Measurements from ENCODE around the gene TACC3. TPM values are rescaled to one million over a fixed set of nuclear protein-coding genes. Genes with fewer than 3 reads are reported as not detected.

The TACC3 gene
- polyA plus RNA-seq, 1 donor = 67.3 TPM

DNA sequence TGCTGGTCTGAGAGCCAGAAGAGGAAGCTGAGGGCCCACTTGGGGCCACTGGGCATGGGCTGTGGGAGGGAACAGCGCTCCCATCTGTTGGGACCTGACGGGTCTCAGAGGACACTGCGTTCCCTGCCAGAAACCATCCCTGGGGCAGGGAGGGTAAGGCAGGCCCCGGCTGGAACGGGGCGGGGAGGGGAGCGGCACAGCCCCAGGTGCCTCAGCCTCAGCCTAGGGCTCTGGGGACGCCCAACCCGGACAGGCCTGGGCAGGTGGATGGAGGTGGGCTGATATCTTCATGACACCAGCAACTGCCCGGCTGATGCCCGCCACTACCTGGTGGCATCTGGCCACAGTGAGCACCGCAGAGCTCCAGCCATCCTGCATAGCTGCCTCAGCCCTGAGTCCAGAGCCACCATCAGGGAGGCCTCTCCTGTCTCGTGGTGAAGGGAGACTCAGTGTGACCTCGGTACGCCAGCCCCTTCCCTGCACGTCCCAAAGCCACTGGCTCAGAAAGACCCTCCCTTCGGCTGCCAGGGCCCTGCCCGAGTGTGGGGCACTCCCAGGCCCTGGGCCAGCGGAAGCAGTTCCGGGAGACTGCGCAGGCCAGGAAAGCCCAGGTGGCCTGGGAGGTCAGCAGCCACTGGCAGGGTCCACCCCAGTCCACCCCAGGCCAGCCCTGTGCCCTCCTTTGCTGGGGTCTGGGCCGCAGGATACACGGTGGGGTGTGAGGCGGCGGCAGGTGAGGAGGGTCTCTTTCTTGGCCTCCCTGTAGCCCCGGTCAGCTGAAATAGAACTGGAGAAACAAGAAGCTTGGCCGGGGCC lies 37.2 kb downstream of the TACC3 start:
- no peak for DNase-seq

DNA sequence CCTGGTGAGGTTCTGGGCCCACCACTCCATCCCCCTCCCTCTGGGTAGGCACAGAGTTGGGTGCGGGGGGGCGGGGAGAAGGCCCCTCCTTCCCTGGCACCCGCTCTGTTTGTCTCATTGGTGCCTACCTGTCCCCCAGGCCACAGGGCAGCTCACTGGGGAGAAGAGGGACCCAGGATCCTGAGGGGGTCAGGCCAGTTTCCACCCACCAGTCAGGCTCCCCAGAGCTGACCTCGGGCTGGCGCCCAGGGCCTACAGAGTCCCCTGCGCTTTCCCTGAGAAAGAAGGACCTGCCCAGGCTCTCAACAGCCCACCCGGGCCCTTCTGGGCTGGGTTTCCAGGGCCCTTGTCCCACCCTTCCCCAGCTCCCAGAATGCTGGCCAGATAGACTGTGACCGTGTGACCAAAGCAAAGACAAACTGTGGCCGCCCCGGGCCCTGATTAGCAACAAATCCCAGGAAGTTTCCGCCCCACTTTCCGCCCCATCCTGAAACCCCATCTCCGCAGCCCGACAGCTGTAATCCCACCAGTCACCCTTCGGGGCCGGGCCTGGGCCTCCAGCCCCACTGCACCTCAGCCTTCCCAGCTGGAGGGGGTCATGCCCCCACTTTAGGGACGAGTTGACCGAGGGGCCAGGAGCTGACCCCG lies 38.0 kb downstream of the TACC3 start:
- DNase-seq = no peak

DNA sequence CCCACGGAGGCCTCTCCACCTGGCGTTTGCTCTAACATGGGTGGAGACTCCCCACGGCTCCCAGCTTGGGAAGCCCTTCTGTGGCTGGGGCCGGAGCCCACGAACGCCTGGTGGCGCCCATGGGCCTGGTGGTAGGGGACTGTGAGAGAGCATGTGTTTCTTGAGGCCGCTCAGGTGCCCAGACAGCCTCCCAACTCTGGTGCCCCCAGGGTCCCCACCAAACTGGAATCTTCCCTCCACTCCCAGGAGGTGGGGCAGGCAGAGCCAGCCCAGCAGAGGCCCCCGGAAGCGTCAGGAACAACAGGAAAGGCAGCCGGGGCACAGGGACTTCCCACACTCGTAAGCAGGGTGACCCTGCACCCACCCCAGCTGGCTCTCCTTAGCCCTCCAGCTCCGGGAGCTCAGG lies 38.5 kb downstream of the TACC3 start:
- no peak for DNase-seq

DNA sequence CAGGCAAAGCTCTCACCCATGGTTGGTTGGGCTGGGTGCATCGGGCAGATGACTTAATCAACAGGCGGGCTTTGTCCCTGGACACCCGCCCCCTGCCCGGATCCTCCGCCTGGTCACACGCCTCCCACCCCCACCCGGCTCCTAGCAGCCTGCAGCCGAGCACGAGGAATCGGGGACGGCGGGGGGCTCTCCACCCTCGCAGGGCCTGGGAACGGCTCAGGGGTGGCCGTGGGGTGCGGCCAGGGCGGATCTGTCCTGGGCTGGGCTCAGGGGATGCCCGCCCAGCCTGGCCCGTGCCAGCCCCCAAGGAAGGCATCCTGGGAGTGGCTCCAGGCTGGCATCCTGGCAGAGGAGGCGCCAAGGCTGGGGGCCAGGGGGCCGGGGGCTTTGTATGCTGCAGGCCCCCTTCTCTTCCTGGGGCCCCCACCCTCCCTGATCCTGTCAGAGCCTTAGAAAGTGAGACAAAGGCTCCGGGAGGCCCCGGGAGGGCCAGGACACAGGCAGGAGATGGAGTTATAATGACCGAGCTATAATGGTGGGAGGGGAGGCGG lies 39.3 kb downstream of the TACC3 start:
- DNase-seq = no peak

DNA sequence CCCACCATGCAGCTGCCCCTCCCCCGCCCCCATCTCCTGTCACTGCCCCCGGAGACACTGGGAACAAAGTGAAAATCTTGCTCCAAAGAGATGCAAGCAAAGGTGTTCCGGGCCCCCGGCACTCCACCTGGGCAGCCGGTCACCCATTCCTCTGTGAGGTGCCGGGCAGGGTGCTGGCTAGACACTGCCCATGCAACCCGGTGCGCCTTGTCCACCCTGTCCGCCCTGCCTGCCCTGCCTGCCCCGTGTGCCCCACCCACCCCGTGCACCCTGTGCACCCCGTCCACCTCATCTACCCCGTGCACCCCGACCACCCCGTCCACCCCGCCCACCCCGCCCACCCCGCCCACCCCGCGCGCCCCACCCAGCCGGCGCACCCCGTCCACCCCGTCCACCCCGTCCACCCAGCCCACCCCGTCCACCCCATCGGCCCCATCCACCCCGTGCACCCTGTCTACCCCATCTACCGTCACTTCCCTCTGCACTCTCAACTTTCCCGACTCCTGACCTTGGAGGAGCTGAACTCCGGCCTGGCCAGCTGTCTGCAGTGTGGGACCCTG lies 39.9 kb downstream of the TACC3 start:
- no peak for DNase-seq

DNA sequence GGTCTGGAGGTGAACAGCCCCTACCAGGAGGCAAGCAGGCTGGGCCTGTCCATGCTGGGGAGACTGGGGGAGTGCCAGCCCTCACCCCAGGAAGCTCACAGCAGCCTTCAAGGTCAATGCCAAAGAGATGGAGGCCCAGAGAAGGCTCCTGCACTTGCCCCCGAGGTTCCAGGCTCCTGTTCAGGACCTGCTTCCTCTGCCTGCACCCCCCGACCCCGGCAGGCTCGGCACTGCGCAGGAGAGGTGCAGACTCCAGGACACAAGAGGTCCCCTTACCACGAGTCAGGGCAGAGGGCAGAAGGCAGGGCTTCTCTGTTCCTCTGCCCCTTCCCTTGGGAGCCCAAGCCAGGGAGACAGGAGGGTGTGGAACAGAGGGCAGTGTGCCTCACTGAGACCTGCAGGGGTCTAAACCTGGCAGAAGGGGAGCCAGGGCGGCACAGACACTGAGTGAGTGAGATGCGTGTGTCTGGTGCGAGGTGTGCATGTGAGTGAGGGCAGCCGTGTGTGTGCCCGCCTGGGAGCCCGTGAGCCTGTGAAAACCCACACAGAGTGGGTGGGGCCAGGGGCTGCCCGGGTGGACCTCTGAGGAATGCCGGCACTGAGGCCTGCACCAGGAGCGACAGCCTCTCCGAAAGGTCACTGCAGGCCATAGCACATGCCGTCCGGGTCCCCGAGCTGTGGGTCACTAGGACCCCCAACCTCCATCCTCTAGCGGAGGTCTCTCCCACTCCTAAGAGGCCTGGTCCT lies 41.1 kb downstream of the TACC3 start:
- no peak for DNase-seq

DNA sequence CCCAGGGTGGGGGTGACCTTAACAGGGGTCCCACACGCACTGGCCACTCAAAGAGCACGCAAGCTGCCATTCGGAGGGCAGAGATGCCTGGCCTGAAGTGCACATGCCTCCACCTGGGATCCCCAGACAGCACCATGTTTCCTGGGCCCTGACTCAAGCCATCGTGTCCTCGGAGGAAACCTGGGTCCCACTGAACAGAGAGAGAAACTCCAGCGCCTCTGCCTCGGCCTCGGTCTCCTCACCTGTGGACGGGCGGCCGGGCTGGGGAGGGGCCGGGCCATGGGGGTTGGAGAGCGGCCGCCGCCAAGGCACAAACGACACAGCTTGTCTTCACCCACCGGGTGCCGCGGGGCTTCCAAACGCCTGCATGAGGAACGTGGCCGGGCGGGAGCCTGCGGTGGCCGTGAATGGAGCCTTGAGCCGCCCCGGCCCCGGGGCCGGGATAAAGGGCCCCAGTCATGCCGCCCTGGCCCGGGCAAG lies 41.8 kb downstream of the TACC3 start:
- no peak for DNase-seq

DNA sequence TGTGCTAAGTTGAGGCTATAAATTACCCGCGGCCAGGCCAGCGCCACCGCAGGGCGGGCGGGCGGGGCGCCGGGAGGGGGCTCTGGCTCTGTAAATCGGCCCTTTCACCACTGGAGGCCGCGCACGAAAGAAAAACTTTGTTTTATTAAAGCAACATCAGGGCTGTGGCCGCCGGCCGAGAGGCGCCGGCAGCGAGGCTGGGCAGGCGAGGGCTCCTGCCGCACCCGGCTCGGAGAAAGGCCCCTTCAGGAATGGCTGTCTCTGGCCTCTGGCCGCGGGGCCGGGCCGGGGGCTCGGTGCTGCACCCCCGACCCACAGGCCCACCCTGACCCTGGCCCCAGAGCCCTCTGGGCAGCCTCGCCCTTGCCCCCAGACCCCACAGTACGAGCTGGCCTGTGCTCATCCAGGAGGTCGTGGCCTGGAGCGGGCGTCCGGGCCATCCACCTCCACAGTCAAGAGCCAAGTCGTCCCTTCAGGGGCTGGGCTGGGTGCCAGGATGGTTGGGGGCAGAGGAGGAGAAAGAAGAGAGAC lies 42.3 kb downstream of the TACC3 start:
- DNase-seq = no peak

DNA sequence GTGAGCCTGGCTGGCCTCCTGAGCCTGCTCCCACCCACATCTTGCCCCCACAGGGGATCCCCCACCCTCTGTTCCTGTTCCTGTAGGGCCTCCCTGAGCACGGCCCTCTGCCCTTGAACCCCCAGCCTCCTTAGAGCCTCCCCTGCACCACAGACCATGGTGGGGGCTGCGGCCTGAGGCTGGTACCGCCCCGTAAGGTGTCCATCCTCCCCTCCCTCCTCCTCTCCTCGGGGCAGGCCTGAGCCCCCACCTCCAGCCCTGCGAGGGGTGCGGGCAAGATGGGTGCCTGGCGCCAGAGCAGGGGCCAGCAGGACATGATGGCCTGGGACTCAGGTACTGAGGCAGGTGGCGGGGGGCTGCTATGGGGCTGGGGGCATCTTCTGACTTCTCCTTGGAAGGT lies 43.3 kb downstream of the TACC3 start:
- DNase-seq = no peak

DNA sequence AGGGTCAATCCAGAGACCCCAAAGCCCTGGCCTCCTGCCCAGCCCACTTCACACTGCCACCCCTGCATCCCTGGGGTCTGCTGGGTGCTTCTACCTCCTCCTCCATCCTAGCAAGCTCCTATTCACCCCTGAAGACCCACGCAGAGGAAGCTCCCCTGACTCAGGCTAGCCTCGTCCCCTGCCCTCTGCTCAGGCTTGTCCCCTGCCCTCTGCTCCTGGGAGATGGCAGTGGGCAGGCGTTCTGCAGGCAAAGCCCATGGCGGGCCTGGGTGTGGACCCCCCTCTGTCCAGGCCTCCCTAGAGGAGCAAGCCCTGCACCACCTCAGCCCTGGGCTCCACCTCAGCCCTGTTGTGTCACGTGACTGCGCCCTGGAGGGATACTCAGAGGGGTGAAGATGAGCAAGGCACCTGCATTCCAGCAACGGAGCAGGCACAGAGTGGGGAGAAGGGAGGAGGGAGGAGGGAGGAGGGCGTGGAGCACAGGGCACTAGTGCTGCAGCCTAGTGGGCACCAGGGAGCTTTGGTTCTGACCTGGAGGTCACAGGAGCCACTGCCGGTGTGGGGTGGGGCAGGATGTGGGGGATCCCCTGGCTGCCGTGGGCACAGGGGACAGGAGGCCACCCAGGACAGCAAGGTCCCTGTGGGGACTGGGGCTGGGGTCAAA lies 44.2 kb downstream of the TACC3 start:
- no peak for DNase-seq

DNA sequence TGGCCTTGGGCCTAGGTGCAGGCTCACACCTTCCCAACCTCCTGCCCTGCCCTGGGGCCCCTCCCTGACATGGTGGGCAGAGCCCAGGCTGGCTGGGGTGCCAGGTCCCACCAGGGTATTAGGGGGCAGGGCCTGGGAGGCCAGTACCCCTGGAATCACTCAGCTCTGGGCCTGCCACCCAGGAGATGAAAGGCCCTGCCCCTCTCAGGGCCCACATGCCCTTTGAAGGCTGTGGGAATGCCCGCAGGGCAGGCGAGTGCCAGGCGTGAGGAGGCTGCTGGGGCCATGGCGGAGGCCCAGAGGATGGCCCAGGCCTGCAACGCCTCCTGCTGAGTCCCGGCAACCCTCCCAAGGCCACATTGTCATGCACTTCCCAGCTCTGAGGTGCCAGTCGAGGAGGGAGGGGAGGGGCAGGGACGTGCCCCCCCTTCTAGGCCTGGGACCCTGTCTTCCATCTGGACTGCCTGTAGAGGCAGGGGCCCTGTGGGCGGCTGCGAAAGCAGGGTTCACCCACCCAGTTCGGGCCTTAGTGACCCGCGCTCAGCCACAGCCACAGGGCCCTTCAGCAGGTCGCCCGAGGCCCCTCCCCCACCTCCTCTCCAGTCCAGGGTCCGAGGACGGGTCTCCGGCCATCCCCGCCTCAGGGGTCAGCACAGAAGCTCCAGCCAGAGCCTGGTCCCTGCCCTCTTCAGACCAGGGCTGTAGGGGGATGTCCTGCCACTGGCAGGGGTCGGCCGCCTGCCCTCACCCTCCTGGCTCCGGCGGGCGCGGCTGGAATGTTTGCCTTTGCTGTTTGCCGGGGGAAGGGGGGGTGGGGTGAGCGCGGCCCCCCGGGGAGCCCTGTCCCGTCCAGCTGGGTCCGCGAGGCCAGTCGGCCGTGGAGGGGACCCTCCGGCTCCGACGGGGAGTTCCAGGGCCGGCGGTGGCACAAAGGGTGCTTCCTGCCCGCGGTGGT lies 45.1 kb downstream of the TACC3 start:
- DNase-seq = no peak

DNA sequence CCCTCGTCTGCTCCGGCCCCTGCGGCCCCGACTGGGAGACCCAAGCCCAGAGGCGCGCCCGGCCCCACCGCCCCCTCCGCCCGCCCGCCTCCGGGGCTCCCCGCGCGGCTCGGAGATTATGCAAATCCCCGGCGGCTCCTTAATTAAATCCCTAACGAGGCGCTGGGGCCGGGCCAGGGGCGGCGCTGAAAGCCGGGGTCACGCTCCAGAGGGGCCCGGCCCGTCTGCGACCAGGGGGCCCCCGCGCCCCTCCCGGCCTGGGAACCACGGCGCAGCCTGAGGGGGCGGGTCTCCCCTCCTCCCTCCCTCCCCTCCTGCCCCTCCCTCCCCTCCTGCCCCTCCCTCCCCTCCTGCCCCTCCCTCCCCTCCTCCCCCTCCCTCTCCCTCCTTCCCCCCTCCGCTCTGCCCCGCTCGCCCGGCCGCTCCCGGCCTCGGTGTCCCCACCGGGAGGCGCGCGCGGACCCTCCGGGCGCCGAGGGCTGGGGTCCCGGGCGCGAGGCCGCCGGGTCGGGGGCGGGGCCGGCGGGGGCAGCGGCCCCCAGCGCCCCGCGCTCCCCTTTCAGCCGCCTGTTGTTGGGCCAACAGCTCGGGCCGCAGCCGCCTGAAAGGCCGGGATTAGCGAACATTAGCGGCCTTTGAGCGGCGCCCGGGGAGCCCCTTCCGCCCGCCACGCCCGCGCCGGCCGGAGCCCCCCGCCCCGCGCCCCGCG lies 45.9 kb downstream of the TACC3 start:
- no peak for DNase-seq

DNA sequence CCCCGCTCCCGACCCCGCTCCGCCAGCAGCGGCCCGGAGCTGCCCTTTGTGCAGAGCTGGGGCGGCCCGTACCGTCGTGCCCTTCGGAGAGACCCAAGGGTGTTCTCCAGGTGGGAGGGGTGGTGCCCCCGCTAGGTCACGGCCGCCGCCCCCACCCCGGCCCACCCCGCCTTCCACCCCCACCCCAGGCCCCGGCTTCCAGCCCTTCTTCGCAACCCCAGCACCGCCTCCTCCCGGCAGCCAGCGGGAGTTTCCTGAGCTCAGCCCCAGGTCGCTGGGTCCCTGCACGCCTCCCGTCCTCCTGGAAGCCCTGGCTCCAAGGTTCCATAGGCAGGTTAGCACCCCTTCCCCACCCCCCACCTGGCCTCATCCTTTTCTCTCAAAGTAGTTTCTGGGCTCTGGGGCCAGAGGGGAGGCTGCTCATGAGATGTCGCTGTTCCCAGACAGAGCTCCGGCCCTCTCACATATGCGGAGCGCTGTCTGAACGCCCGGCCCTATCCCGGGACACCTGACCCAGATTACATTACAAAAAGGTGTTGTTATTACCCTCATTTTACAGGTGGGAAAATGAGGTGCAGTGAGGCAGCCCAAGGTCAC lies 46.5 kb downstream of the TACC3 start:
- DNase-seq = no peak

DNA sequence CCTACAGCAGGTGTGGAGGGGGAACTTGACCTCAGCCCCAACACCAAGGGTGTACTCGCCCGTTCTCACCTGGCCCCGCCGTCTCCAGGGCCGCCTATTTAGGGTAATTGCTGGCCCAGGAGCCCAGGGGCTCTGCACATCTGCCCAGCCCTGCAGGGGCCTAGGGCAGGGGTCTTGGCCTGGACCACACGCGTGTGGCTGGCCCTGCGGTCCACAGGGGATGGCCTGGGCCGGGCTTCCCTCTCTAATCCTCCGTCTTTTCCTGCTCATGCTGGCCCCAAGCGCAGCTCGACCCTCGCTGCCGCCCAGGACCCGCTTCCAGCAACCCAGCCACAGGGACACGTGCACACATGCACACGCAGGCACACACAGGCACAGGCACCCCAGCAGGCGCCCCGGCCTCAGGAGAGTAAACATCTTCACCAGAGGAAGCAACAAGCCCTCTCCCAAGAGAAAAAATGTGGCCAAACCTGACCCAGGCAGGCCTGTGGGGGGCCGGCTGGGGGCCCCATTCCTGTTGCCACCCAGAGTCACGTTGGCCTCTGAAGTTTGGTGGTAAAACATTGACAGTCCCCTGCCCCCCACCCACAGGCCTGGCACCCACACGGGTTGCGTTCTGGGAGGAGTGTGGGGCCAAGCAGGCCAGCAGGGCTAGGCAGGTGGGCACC lies 47.2 kb downstream of the TACC3 start:
- no peak for DNase-seq

DNA sequence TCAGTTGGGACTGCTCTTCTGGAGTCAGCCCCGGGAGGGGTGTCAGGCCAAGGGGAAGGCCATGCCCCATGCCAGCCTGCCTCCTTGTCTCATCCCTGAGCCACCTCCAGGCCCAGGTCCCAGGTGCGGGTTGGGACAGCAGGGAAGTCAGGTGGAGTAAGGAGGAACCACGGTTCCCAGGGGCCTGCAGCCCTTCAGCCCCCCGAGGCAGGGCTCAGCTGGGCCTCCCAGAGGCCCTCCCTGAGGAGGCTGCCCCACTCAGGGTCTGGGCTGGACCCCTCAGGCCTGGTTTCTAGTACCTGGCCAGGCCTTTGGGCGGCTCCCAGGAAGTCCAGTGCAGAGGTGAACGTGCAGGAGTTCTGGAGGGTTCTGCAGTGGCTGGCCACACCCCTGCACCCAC lies 48.4 kb downstream of the TACC3 start:
- DNase-seq = no peak

DNA sequence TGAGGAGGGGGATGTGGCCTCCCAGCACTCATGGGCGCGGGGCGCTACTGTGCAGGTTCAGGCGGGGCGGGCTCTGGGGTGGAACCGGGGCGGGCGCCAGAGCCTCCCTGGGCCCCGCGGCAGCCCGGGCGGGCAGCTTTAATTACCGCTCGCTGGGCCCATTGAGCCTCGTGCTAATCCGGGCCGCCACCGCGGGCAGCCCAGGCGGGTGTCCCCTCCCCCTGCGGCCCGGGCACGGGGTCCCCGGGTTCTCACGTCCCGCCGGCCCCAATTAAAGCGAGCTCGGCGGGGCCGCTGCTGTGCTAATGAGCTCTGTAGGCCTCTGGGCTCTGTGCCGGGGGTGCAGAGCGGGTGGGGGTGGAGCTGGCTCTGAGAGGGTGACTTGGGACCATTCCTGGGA lies 48.9 kb downstream of the TACC3 start:
- no peak for DNase-seq

DNA sequence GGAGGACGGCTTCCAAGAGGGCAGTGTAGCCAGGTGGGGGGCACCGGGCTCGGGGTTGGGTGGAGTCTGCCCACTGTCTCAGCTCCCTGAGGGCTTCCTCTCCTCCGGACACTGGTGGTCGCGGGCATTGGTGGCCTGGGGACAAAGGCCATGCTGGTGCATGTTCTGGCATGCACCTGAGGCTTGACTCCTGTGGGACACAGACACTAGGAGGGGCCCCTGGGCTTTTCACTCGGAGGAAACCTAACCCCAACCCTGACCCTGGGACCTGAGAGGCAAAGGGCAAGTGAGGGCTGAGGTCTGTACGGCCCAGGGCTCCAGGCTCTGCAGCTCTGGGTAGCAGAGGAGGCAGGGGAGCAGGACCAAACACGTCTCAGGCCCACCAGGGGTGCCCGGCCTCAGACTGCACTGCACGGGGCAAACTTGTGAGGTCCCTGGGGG lies 49.5 kb downstream of the TACC3 start:
- no peak for DNase-seq

DNA sequence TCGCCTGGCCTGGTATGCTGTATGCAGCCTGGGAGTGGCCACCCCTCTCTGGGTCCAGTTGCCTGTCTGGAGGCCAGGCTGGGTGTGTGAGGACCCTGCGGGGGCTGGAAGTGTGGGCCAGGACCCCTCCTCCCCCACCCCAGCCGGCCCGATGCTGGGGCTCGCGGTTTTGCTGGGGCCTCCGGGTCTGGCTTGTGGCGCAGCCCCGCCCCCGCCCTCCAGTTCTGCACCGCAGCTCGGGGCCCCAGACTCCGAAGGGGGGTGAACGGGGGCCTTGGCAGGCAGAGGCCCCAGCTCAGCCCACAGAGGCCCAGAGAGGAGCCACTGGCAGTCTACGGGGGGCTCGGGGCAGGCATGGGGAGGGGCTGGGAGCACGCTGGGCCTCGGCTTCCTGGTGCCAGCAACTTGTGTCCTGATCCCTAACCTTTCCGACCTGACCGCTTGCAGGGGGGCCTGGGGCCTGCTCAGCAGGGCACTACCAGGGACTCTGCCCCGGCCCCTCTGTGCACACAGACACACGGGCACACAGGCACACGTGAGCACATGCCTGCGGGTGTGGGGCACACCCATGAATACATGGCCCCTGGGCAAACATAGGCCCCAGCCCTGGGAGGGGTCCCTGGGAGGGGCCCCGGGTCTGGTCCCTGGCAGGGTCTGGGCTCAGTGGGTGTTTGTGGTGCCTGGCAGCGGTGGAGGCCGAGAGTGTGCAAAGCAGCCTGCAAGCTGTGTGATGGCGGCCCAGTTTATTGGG lies 50.4 kb downstream of the TACC3 start:
- no peak for DNase-seq
